ENCODE data around the gene RAB40C.

GRCh38 chr16:583815-584591 is 5.9 kb upstream of the RAB40C start:
- no peak for TF ChIP-seq CTCF (IDR thresholded peaks at IDR 0.05)
- no peak for TF ChIP-seq EZH2 (IDR thresholded peaks at IDR 0.05)
- TF ChIP-seq EZH2phosphoT487 (IDR thresholded peaks at IDR 0.05) = no peak

Data from neural progenitor cell (in vitro differentiated cells).